Prostate gland (tissue), 2 donors: ENCODE measurements around the gene CXXC5. TPM values are rescaled to one million over a fixed set of nuclear protein-coding genes. Genes with fewer than 3 reads are reported as not detected.
"Not testable (repeated sequence)": the region's sequence is repeated elsewhere in the genome, so short reads cannot be mapped to it uniquely, and the experiment has no call there.

Experiments
- DNase-seq: peaks from one replicate; pipeline ENCODE4 v3.0.0-alpha.2; 2019; ENCODE audit warnings: low spot score
- H3K27ac ChIP-seq, 2 donors: fragments of 200-600 bp; sonication (generic); 2 replicates each; pipeline ENCODE4 v1.5.1; 2017 to 2019
- H3K27me3 ChIP-seq: fragments of 200-600 bp; sonication (generic); replicated peaks from 2 replicates; pipeline ENCODE4 v1.5.1; 2019; ENCODE audit not compliant: insufficient read depth
- H3K36me3 ChIP-seq, 2 donors: fragments of 200-600 bp; sonication (generic); 1 replicate in 1 of 2; 2 replicates in 1 of 2; pipeline versions ENCODE4 v1.5.1 to v1.8.1; 2017 to 2019
- H3K4me1 ChIP-seq: fragments of 200-600 bp; sonication (generic); replicated peaks from 2 replicates; pipeline ENCODE4 v1.5.1; 2019
- H3K4me3 ChIP-seq, 2 donors: fragments of 200-600 bp; sonication (generic); 2 replicates each; pipeline ENCODE4 v1.5.1; 2017 to 2019
- H3K9me3 ChIP-seq: fragments of 200-600 bp; sonication (generic); 2 replicates; pipeline ENCODE4 v1.5.1; 2017
- POLR2A ChIP-seq: fragments of 450-650 bp; IDR thresholded peaks from one replicate; pipeline ENCODE4 v1.6.1; 2016; ENCODE audit warnings: antibody characterized with exemption, mild to moderate bottlenecking
- POLR2AphosphoS5 ChIP-seq: sonication (generic); formaldehyde crosslinking; IDR thresholded peaks from one replicate; pipeline ENCODE4 v1.6.1; 2017; ENCODE audit warnings: antibody characterized with exemption
- WGBS: methylation state at CpG from one replicate; pipeline ENCODE4 v1.1.5; 2018; 5-methylcytosine and 5-hydroxymethylcytosine counted together
- intact Hi-C: fragments of 100-400 bp; cut with DNase I; formaldehyde crosslinking; loops from one replicate; pipeline ENCODE4 v1.14.2; 2022
- total RNA-seq, 2 donors: library from RNA; depleted of rRNA; stranded (reverse); fragments of >200 nt; gene quantifications; one replicate each; pipeline ENCODE4 v1.1.0, GENCODE V29; 2016
- TF ChIP-seq, protein P1 (sequence below), 4 experiments: fragments of 200-600 bp in 2 of 4; fragments of 450-650 bp in 2 of 4; sonication (generic) in 2 of 4; IDR thresholded peaks; 1 replicate in 3 of 4; 2 replicates in 1 of 4; pipeline ENCODE4 v1.5.1; 2016 to 2019; ENCODE audit warnings: antibody characterized with exemption in 4 of 4, mild to moderate bottlenecking in 2 of 4, moderate library complexity in 2 of 4

Gene CXXC5
- total RNA-seq, 2 donors from 2014 or later: 47.4 to 47.7 TPM

DNA sequence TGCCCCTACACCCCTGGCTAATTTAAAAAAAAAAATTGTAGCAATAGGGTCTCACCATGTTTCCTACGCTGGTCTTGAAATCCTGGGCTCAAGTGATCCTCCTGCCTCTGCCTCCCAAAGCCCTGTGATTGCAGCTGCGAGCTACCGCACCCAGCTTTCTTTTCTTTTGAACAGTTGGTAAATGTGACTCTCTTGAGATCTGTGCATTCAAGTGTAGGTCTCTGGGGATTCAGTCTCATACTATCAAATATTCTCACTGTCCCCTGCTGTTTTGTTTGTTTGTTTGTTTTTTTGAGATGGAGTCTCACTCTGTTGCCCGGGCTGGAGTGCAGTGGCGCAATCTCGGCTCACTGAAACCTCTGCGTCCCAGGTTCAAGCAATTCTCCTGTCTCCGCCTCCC is 42.3 kb upstream of the CXXC5 start:
- Histone ChIP-seq H3K36me3 (peaks cover 0 to 9% of the 10 kb centered on the region in 2 donors), H3K27me3 (no peaks in the 10 kb centered on the region), H3K4me1 (no peaks in the 10 kb centered on the region), H3K27ac (no peak overlapping the region), H3K4me3 (no peak overlapping the region), H3K9me3 (no peaks in the 10 kb centered on the region)
- intact Hi-C loops: no loop called here
- 97% methylated on average over 8 of the region's 8 CpGs for WGBS
- TF ChIP-seq POLR2AphosphoS5 (no peak), POLR2A (no peak)
- TF ChIP-seq, protein P1, sequence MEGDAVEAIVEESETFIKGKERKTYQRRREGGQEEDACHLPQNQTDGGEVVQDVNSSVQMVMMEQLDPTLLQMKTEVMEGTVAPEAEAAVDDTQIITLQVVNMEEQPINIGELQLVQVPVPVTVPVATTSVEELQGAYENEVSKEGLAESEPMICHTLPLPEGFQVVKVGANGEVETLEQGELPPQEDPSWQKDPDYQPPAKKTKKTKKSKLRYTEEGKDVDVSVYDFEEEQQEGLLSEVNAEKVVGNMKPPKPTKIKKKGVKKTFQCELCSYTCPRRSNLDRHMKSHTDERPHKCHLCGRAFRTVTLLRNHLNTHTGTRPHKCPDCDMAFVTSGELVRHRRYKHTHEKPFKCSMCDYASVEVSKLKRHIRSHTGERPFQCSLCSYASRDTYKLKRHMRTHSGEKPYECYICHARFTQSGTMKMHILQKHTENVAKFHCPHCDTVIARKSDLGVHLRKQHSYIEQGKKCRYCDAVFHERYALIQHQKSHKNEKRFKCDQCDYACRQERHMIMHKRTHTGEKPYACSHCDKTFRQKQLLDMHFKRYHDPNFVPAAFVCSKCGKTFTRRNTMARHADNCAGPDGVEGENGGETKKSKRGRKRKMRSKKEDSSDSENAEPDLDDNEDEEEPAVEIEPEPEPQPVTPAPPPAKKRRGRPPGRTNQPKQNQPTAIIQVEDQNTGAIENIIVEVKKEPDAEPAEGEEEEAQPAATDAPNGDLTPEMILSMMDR (IDR thresholded peaks at IDR 0.05): no peak
- no peak for DNase-seq

DNA sequence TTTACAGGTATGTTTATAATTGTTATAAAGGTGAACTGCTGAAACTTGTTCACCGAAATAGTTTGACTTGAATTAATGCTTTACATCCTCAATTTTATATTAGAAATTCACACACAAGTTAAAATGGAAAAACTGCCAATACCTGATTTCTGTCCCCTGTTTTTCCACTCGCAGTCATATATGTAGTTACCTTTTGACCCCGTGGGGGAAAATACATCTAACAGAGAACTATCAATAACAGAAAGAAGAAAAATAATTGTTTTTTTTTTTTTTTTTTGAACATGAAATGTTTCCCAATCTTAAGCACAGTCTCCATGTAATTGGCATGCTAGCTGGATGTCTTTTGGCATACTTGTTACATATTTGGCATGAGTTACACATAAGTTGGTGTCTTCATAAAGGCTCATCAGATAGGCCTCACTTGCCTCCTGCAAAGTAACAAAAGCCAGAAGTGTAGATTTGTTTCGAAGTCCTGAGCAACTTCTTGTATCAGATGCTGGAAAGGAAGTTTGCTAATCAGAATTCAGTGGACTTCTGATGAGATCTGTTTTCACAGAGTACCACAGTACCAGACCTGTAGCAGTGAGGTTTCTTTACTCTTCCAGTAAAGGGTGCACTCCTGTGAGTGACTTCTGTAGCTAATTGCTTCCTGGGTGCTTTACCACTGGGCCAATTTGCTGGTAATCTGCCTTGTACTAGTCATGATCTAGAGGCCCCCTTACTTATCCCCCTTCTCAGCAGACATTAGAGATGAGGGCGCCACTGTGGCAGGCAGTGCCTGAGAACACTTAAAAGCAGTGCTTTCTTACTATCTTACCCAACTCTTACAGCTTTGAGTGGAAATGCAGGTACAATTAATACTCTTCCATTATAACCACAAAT is 36.2 kb upstream of the CXXC5 start:
- intact Hi-C loops: no loop called here
- no peaks in the 10 kb centered on the region for H3K27me3 ChIP-seq
- DNase-seq: no peak
- no peaks in the 10 kb centered on the region for H3K9me3 ChIP-seq
- H3K4me3 ChIP-seq: no peak overlapping the region
- no peaks in the 10 kb centered on the region for H3K4me1 ChIP-seq
- TF ChIP-seq POLR2A: no peak
- TF ChIP-seq, protein P1 (IDR thresholded peaks at IDR 0.05): no peak
- no peak for TF ChIP-seq POLR2AphosphoS5
- H3K36me3 ChIP-seq: no peaks in the 10 kb centered on the region
- WGBS: 82% methylated on average over 5 of the region's 5 CpGs
- H3K27ac ChIP-seq: no peak overlapping the region

DNA sequence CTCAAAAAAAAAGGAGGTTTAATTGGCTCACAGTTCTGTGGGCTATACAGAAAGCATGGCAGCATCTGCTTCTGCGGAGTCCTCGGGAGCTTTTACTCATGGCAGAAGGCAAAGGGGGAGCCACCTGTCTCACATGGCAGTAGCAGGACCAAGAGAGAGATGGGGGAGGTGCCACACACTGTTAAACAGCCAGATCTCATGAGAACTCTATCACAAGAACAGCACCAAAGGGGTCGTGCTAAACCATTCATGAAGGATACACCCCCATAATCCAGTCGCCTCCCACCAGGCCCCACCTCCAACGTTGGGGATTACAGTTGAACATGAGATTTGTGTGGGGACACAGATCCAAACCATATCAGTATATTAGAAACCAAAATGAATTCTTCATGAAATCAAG is 28.3 kb upstream of the CXXC5 start:
- no peak for TF ChIP-seq POLR2AphosphoS5
- TF ChIP-seq, protein P1 (IDR thresholded peaks at IDR 0.05): no peak
- no peak for TF ChIP-seq POLR2A

DNA sequence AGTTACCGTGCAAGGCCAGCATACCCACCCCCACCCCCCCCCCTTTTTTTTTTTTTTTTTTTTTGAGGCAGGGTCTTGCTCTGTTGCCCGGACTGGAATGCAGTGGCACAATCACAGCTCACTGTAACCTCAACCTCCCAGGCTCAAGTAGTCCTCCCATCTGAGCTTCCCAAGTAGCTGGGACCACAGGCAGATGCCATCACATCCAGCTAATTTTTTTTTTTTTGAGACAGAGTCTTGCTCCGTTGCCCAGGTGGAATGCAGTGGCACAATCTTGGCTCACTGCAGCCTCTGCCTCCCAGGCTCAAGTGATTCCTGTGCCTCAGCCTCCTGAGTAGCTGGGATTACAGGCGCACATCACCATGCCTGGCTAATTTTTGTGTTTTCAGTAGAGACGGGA is 22.8 kb upstream of the CXXC5 start:
- H3K9me3 ChIP-seq, H3K4me3 ChIP-seq, intact Hi-C loops, H3K4me1 ChIP-seq, H3K27ac ChIP-seq, DNase-seq, H3K36me3 ChIP-seq, H3K27me3 ChIP-seq: not testable (repeated sequence)
- 88% methylated on average over 5 of the region's 5 CpGs for WGBS

More for the DNA sequence above, 28.3 kb upstream of the CXXC5 start:
- Histone ChIP-seq H3K27ac (no peak overlapping the region), H3K36me3 (no peaks in the 10 kb centered on the region), H3K9me3 (no peaks in the 10 kb centered on the region), H3K27me3 (no peaks in the 10 kb centered on the region), H3K4me3 (no peak overlapping the region), H3K4me1 (no peaks in the 10 kb centered on the region)
- WGBS: 81% methylated on average over 5 of the region's 5 CpGs
- intact Hi-C loops: no loop called here
- no peak for DNase-seq

DNA sequence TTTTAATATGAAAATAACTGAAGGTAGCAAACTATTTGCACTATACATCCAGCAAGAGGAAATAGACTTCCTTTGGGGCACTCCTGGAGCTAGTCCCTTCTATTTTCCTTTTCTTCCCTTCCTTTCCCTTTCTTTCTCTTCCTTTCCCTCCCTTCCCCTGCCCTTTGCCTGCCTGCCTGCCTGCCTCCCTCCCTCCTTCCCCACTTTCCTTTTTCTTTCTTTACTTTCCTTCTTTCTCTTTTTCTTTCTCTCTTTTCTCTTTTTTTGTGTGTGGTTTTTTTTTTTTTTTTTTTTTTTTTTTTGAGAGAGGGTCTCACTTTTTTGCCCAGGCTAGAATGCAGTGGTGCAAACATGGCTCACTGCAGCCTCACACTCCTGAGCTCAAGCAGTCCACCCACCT is 17.3 kb upstream of the CXXC5 start:
- Histone ChIP-seq H3K27me3 (no peaks in the 10 kb centered on the region), H3K4me3 (no peak overlapping the region), H3K36me3 (no peaks in the 10 kb centered on the region), H3K4me1 (peaks cover under 1% of the 10 kb centered on the region), H3K9me3 (no peaks in the 10 kb centered on the region), H3K27ac (no peak overlapping the region)
- intact Hi-C loops: no loop called here
- TF ChIP-seq, protein P1 (IDR thresholded peaks at IDR 0.05): no peak
- TF ChIP-seq POLR2A: no peak
- no peak for TF ChIP-seq POLR2AphosphoS5
- DNase-seq: no peak
